Hematopoietic multipotent progenitor cell treated with erythropoietin and hydrocortisone succinate and interleukin-3 and kit ligand, for 6 days (in vitro differentiated cells): ENCODE measurements around the gene FUT8.
A peak's percentile ranks its signal among the peaks of the same experiment; 100 is the strongest.
"Not testable (repeated sequence)": the region's sequence is repeated elsewhere in the genome, so short reads cannot be mapped to it uniquely, and the experiment has no call there.

Source experiments
- DNase-seq: peaks from one replicate; pipeline ENCODE4 v3.0.0-alpha.2; 2015

The FUT8 gene

DNA sequence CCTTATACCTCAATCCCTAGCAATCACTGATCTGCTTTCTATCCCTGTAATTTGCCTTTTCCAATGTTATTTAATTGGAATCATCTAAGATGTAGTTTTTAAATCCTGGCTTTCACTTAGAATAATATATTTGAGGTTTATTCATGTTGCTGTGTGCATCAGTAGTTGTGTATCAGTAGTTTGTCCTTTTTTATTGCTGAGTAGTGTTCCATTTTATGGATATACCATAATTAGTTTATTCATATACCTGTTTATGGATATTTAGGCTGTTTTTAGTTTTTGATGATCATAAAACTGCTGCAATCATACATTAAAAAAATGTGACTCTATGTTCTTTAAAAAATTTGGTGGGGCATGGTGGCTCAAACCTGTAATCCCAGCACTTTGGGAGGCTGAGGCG, 43.7 kb downstream of the FUT8 start:
- DNase-seq = no peak

DNA sequence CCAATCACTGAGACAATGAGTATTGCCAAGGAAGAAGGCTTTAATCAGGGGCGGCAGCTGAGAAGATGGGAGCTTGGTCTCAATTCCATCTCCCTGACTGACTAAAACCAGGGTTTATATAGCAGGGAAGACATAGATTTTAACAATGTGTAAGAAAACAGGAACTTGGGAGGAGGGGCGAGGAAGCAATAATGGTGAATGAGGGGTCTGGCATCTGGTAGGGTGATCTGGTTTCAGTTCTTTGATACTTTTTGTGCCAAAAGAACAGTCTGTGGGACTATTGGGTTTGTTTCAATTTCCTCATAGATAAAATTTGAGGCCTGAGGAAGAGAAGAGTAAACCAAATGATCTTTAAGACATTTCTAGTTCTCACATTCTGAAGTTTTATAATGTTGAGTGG, 49.2 kb downstream of the FUT8 start:
- no peak for DNase-seq

DNA sequence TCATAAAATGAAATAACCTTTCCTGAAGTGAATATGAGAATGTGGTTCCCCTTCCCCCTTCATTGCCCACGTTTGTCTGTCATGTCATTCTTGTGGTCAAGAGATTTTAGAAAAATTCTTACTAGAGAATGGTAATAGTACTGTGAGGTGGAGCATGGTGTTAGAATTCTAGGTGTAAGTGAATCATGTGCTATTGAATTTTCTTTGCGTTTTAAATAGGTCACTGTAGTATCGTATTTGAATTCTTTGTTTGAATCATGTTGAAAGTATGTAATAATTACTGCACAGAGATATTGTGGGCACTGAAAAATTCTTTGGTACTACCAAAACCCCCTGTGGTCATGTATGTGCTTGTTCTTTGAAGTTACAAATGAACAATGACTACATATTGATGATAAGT, 49.9 kb downstream of the FUT8 start:
- DNase-seq = no peak

DNA sequence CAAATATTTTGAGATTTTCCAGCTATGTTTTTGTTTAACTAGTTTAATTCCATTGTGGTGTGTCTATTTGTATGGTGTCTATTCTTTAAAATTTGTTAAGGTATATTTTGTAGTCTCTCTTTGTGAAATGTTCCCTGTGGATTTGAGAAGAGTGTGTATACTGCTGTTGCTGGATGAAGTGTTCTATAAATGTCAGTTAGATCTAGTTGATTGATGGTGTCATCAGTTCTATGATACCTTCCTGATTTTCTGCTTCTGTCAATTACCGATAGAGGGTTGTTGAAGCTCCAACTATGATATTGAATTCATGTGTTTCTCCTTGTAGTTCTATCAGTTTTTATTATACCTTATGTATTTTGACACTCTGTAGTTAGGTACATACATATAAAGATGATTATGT, 53.1 kb downstream of the FUT8 start:
- no peak for DNase-seq

DNA sequence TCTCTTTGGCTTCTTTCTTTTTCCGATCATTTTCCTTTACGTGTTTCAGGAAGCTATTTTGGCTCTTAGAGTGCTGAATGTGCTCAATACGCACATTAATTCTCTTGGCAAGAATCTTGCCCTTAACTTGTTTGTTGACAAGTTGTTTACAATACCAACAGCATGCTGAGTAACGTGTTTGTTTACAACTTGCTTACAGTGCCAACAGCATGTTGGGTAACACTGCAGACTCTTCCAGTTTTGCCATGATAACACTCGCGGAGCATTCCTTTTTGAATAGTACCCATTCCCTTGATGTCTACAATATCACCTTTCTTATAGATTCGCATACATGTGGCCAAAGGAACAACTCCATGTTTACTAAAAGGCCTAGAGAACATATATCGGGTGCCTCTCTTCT, 55.4 kb downstream of the FUT8 start:
- not testable (repeated sequence) for DNase-seq

DNA sequence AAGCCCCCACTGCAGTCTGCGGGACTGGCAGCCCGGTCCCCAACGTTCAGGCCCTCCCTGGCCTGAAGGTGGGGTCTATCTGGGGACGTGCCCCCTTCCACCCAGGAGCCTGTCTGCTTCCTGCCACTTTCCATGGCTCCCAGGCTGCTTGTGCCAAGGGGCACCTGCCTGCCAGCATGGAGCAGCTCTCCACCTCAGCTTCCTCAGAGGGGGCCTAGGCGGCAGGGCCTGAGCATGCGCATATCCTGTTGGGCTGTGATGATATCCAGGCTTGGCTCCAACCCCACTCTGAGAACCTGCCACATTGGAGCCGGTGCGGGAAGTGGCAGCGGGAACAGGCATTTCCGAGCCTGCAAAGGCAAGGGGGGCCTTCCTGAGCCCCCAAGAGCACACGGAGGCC, 57.4 kb downstream of the FUT8 start:
- no peak for DNase-seq

DNA sequence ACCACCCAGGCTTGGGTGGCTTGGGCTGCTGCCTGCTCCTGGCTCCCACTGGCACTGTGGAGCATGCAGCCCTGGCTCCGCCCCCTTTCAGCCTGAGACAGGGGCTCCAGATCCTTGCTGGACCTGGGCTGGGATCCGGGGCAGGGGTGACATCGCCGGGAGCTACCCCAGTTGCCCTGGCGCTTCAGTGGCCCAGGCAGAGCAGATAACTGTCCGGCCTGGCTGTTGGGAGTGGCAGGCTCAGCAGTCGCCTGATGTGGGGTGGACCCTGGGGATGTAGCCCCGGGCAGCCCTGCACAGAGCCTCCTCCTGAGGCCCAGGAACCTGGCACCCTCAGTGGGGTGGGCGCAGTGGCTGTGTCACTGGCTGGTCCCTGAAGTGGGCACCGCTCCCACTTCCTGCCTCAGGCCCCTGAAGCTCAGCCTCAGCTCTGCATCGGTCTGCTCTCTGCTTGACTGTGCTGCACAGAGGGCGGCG, 57.9 kb downstream of the FUT8 start:
- no peak for DNase-seq

DNA sequence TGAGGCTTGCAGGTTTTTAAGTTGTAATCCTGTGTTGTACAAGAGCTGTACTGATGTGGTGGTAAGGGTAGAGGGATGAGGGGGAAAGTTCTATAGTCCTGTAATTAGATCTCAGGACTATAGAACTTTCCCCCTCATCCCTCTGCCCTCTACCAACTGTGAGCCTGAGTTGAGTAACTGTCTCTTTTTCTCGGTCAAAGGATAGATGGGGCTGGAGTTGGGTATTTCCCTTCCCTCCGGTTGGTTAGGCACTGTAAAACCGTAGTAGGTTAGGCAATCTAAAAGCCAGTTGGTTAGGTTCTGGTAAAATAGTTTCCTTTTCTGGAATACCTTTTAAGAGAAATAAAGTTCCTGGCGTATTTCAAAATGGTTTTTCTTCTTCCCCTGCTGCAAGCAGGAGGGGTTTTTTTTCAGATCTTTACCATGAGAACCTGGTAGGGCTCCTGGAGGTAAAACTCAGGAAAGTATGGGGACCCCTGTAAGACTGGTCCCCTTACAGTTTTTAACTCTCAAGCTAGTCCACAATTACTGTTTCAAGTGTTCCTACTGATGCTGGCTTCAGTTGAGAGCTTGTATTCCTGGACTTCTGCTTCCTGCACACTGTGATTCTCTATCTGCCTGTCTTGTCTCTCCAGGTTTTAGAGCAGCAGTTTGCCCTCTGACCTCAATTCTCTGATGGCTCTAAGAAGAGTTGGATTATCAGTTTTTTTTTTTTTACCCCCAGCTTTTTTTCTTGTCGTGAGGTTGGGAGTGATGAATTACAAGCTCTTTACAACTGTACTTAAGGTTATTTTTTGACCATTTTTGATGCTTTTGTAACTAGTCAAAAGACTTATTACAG, 58.7 kb downstream of the FUT8 start:
- DNase-seq = no peak

DNA sequence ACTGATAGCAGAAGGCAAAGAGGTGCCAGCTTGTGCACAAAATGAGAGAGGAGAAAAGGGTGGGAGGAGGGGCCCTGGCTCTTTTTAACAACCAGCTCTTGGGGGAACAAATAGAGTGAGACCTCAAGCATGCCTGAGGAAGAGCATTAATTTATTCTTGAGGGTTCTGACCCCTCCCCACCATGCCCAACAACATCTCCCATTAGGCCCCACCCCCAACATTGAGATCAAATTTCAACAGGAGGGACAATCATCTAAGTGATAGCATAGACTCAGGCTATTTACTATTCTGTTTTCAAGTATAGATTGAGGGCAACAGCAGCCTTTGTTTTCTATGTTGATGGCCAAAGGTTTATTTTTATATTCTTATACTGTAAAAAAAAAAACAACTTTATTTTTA, 59.7 kb downstream of the FUT8 start:
- DNase-seq = no peak

DNA sequence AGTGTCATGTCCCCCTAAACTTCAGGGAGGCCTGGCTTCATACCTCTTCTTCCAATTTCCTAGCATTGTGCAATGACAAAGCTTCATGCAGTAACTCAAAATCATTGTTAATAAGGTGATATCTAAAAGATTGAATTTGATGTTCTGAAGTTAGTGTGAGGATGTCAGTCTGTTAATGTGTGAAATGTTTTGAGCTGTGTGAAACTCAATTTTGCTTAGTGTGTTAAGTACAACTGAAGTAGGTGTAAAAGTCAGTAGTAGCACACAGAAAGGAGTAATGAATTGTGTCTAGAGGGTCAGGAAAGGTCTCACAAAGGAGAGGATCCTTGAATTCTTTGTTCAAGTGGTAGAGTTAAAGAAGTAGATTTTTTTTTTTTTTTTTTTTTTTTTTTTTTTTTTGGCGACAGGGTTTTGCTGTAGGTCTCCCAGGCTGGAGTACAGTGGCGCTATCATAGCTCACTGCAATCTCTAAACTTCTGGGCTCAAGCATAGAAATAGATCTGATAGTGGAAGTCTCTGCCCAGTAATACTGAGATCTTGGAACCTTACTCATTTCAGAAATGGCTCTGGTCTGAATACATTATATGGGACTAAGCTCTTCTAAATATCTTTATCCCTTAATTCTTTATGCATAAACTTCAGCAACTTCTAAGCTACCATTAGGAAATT, 63.9 kb downstream of the FUT8 start:
- peak; percentile 48 for DNase-seq

DNA sequence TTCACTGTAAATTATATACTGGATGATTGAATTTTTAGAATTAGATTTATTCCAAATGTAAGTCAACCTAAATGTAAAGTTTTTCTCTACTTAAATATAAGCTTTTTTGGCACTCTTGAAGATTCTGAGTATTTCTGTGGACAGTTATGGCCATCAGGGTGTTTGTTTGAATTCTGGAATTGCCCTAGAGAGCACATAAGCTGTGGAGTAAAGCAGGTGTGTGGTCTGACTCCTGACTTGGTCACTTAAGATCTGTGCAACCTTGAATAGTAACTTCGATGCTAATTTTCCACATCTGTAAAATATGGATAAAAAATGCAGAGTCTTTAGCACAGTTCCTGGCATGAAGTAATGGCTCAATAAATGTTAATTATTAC, 64.4 kb downstream of the FUT8 start:
- DNase-seq = no peak

DNA sequence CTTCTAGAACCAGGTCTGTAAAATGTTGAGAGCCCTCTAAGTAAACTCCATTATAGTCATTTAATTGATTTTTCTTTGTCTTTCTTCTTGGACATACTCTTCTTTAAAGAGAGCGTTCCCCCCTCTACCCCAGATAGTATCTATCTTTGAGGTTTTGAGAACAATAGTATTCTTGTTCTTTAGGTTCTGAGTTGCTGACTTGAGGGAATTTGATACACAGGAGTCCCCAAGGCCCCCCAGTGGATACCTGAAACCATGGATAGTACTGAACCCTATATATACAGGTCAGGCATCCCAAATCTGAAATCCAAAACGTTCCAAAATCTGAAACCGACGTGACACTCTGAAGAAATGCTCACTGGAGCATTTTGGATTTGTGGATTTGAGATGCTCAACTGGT, 65.5 kb downstream of the FUT8 start:
- no peak for DNase-seq

DNA sequence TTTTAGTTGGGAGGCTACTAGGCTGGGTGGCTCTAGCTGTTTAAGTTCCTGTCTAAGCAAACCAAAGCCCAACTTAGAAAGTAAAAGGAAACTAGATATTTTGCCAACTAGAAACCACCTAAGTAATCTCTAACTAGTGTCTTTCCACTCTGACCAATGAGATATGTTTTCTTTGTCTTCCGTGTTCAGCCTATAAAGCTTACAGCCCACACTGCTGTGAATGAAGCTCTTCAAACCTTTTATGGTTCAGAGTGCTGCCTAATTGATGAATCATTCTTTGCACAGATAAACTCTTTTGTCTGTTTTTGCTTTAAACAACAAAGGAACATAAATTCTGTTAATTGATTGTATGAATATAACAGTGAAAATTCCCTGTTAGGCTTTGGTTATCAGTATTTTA, 66.1 kb downstream of the FUT8 start:
- peak; percentile 35 for DNase-seq

DNA sequence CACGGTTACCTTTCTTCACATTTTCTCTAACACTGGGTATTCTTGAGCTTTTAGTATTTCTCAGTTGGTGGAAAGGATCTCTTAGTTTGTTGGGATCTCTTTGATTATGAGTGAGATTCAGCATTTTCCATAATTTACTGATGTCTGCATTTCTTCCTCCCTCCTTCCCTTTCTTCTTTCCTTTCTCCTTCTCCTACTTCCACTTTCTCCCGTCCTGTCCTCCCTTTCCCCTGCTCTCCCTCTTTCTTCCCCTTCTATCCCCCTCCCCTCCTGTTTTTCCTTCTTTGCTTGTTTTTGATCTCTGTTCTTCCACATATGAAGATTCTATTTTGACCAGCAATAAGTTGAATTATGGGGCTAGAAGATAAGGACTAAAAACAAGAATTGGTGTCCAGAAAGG, 66.9 kb downstream of the FUT8 start:
- DNase-seq = no peak

DNA sequence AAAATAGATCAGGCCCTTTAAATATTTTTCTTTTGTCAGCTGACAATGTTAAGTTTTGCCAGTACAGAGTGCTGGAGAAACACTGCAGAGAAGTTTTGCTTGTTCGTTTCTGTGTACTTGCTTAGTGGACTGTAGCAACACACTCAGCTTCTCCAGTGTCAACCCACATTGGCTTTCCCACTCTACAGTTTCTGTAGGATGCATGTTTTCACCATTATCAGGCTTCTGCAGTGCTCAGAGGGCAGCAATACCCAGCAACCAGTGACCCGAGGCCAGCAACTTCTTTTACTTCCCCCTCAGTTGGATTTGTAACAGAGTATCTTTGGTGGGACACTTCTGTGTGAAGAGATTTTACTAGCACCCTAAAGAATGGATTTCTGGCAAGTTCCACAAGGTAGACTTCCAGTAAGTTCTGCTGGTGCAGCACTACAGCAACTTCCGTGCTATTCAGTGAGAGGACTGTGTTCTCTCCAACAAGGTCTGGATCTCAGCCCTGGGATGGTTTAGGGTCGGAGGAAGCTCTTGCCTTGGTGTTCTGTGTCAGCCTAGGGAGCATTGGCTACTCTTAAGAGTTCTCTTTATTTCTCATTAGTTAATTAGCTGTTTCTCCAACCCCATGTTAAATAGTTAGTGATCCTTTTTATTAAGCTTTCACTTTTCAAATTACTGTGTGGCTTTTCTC, 70.4 kb downstream of the FUT8 start:
- DNase-seq = peak; percentile 38

DNA sequence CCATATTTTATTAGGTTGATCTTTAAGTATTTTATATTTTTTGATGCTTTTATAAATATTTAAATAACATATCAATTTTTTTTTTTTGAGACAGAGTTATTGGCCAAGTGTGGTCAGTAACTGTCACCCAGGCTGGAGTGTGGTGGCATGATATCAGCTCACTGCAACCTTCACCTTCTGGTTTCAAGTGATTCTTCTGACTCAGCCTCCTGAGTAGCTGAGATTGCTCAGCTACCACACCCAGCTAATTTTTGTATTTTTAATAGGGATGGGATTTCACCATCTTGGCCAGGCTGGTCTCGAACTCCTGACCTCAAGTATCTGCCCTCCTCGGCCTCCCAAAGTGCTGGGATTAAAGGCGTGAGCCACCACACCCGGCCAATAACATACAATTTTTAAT, 71.1 kb downstream of the FUT8 start:
- DNase-seq = peak; percentile 72

DNA sequence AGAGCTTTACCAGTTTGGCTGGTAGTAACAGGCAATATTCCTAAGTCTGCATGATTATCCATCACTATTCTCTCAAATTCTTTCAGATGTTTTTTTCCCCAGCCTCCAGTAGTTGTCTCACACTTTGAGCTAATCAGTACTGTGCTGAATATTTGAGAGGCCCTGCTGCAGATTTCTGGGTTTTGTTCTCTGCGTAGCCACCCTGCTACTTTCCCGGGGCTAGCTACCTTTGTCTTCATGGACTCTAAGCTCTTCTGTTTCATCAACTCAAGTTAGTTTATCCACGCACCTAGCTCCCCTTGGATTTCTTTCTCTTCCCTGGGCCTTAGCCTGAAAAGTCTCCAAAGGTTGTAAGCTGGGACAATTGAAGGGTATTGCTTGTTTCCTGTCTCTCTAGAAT, 73.0 kb downstream of the FUT8 start:
- DNase-seq = no peak

DNA sequence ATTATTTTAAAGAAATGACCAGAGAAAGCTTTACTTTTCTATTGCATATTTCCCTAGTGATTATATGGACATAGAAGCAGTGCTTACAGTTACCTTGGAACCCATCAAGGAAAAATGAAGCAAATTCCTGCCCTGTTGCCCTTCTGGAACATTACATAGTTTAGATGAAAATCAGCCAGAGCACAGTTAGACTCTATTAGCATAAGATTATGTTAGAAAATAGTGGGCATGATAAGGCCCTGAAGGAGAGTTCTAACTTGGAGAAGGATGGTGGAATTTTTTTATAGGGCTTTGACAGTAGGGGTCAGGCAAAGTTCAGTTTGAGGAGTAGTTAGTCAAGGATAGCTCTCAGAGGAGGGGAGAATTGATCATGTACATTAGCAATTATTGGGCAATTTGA, 74.3 kb downstream of the FUT8 start:
- DNase-seq = peak; percentile 21

DNA sequence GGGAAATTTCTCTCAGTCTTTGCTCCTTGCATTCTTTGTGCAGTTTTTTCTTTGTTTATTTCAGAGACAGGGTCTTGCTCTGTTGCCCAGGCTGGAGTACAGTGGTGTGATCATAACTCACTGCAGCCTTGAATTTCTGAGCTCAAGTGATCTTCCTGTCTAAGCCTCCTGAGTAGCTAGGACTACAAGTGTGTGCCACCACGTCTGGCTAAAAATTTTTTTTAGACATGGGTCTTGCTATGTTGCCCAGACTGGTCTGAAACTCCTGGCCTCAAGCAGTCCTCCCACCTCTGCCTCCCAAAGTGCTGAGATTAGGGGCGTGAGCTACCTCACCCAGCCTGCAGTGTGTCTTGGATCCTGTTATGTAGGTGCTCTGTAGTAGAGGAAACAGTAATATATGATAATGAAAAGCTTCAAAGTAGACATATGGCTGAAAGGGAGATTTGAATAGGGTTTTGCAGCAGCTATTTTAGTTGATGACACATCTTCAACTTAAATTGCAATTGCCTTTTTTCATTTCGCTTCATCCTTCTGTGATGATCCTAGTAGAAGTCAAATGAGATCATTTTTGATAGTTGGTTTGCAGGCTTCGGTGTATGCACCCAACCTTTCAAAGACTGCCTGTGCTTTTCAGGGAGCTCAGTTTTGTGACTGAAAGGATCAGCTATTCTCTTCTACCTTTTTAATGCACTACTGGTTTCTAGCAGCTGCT, 75.4 kb downstream of the FUT8 start:
- DNase-seq = no peak

DNA sequence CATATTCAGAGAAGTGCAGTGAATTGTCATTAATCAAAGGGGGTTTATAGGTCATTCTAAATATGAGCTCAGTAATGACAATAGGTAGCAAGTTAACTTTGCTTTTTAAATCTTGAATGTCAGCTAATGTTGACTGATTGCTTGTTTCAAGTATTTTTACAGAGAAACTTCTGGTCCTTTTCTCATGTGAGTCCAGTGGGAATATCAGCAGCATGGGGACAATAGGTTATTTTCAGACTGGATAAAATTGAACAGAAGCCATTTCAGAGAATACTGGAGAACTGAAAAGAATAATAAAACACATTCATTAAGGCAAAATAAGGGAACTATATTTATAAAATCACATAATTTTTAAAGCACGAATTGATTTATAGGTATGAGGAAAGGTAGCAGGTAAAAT, 78.7 kb downstream of the FUT8 start:
- DNase-seq = no peak

DNA sequence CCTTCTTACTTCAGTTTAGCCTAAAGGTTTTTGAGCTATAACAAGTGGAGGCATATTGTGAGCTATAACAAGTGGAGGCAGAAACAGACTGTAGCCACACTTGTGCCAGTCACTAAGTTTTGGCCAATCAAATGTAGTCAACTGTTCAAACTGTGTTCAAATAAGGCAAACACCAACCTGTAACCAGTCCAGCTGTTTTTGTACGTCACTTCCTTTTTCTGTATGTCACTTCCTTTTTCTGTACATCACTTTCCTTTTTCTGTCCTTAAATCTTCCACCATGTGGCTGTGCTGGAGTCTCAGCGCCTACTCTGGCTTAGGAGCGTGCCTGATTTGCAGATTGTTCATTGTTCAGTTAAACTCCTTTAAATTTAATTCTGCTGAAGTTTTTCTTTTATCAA, 79.7 kb downstream of the FUT8 start:
- DNase-seq = no peak

DNA sequence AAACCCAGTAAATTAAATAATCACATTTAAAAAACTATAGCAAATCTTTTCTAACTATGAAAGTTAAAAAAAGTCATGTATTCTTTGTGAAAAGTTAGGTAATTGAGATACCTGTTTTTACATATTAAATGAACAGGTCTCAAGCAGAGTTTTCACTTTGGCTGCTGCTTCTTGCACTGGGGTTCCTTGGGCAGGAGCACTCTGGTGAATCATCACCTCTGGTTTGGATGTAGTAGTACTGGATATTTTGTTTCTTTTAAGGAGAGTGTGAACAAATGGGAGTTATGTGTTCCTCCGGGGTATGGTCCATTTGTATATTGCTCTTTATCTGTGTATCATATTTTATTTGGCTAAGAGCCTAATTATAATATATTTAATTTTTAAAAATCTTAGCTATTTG, 82.7 kb downstream of the FUT8 start:
- no peak for DNase-seq
